HG03521 (cell line): Measurements from ENCODE around the gene RSRP1.

Source experiments
- ATAC-seq: cut with Tn5 transposase; IDR thresholded peaks from one replicate; pipeline ENCODE4 v1.9.1; 2021; ENCODE audit warnings: mild to moderate bottlenecking, moderate library complexity; ENCODE audit not compliant: unreplicated experiment

RSRP1 gene

GRCh38 chr1:25194572-25195020, 52.7 kb downstream of the RSRP1 start:
- ATAC-seq = no peak

- ATAC-seq = no peak
These were observed 53.2 kb downstream of the RSRP1 start for GRCh38 chr1:25194054-25194453.

- ATAC-seq = no peak
These were observed 54.0 kb downstream of the RSRP1 start for GRCh38 chr1:25193229-25193628.
